CD14-positive monocyte (primary cell): ENCODE data around the gene SRCIN1. TPM values are rescaled to one million over a fixed set of nuclear protein-coding genes. Genes with fewer than 3 reads are reported as not detected.
A peak's percentile ranks its signal among the peaks of the same experiment; 100 is the strongest.

Experiments used
- DNase-seq, 3 donors: peaks; one replicate each; pipeline ENCODE4 v3.0.0-alpha.2; 2011 to 2022
- H2AFZ ChIP-seq: 2 replicates; pipeline ENCODE4 v1.6.0; 2012; ENCODE audit warnings: mild to moderate bottlenecking, low read depth, low read length, inconsistent platforms; ENCODE audit not compliant: insufficient read depth, poor library complexity, severe bottlenecking
- H3K27ac ChIP-seq, 2 donors: 1 replicate in 1 of 2; 2 replicates in 1 of 2; pipeline ENCODE4 v1.5.1; 2012 to 2013; ENCODE audit warnings: low read length in 2 of 2, control low read depth in 1 of 2, inconsistent platforms in 1 of 2, low read depth in 1 of 2, mild to moderate bottlenecking in 1 of 2
- H3K27me3 ChIP-seq, 2 donors: one replicate each; pipeline versions ENCODE4 v1.6.0 to v1.6.1; 2011 to 2013; ENCODE audit warnings: low read length in 2 of 2; ENCODE audit not compliant: control insufficient read depth in 2 of 2, insufficient read depth in 2 of 2
- H3K36me3 ChIP-seq, 2 donors: replicated peaks in 1 of 2; 1 replicate in 1 of 2; 2 replicates in 1 of 2; pipeline versions ENCODE4 v1.5.1 to v1.6.1; 2012 to 2013; ENCODE audit warnings: low read length in 2 of 2, control low read depth in 1 of 2, inconsistent platforms in 1 of 2, mild to moderate bottlenecking in 1 of 2; ENCODE audit not compliant: insufficient read depth in 2 of 2, control insufficient read depth in 1 of 2
- H3K4me1 ChIP-seq, 2 donors: 1 replicate in 1 of 2; 2 replicates in 1 of 2; pipeline versions ENCODE4 v1.5.1 to v1.6.1; 2012 to 2013; ENCODE audit warnings: low read length in 2 of 2, control low read depth in 1 of 2, inconsistent platforms in 1 of 2, mild to moderate bottlenecking in 1 of 2, moderate library complexity in 1 of 2; ENCODE audit not compliant: insufficient read depth in 2 of 2, control insufficient read depth in 1 of 2
- H3K4me2 ChIP-seq: replicated peaks from 2 replicates; pipeline ENCODE3; 2012; ENCODE audit warnings: low read length, moderate library complexity, mild to moderate bottlenecking; ENCODE audit not compliant: poor library complexity, severe bottlenecking; ENCODE audit errors: extremely low read depth
- H3K4me3 ChIP-seq, 3 experiments: fragments of 200-600 bp in 1 of 3; sonication (generic) in 1 of 3; replicated peaks in 1 of 3; 1 replicate in 2 of 3; 2 replicates in 1 of 3; pipeline ENCODE4 v1.5.1; 2011 to 2013; ENCODE audit warnings: low read length in 3 of 3, mild to moderate bottlenecking in 3 of 3, control low read depth in 2 of 3, low read depth in 2 of 3, inconsistent platforms in 1 of 3, moderate library complexity in 1 of 3
- H3K79me2 ChIP-seq: 2 replicates; pipeline ENCODE4 v1.6.0; 2012; ENCODE audit warnings: mild to moderate bottlenecking, control low read depth, inconsistent platforms, low read length, moderate library complexity; ENCODE audit not compliant: insufficient read depth
- H3K9ac ChIP-seq: 2 replicates; pipeline ENCODE4 v1.6.0; 2017; ENCODE audit warnings: low read length, mild to moderate bottlenecking; ENCODE audit not compliant: insufficient read depth, poor library complexity, severe bottlenecking
- H3K9me3 ChIP-seq, 2 donors: replicated peaks in 1 of 2; 1 replicate in 1 of 2; 2 replicates in 1 of 2; pipeline versions ENCODE4 v1.5.1 to v1.6.1; 2012 to 2013; ENCODE audit warnings: low read length in 2 of 2, control low read depth in 1 of 2; ENCODE audit not compliant: control insufficient read depth in 1 of 2, insufficient read depth in 1 of 2
- H4K20me1 ChIP-seq: 2 replicates; pipeline ENCODE4 v1.6.0; 2012; ENCODE audit warnings: mild to moderate bottlenecking, low read length, control low read depth, moderate library complexity; ENCODE audit not compliant: insufficient read depth
- H3K27ac Mint-ChIP-seq, 7 donors: one replicate each; pipeline ENCODE4 v1.8.0; 2020; ENCODE audit warnings: mild to moderate bottlenecking in 7 of 7, mixed read lengths in 7 of 7, moderate library complexity in 6 of 7, inconsistent platforms in 2 of 7
- H3K27me3 Mint-ChIP-seq, 3 donors: one replicate each; pipeline ENCODE4 v1.8.0; 2021 to 2022; ENCODE audit warnings: low read depth in 3 of 3, mild to moderate bottlenecking in 3 of 3, mixed read lengths in 3 of 3, moderate library complexity in 3 of 3, inconsistent platforms in 1 of 3
- H3K36me3 Mint-ChIP-seq, 2 donors: one replicate each; pipeline ENCODE4 v1.8.0; 2020; ENCODE audit warnings: mixed read lengths in 2 of 2, inconsistent platforms in 1 of 2, mild to moderate bottlenecking in 1 of 2
- H3K4me1 Mint-ChIP-seq: one replicate; pipeline ENCODE4 v1.8.0; 2020; ENCODE audit warnings: mild to moderate bottlenecking, mixed read lengths
- H3K4me3 Mint-ChIP-seq, 2 donors: one replicate each; pipeline ENCODE4 v1.8.0; 2020; ENCODE audit warnings: mild to moderate bottlenecking in 2 of 2, mixed read lengths in 2 of 2, moderate library complexity in 1 of 2
- H3K9me3 Mint-ChIP-seq, 7 donors: one replicate each; pipeline ENCODE4 v1.8.0; 2020 to 2022; ENCODE audit warnings: mixed read lengths in 7 of 7, mild to moderate bottlenecking in 6 of 7, moderate library complexity in 6 of 7, inconsistent platforms in 2 of 7
- WGBS: methylation state at CpG from one replicate; pipeline ENCODE4 v1.1.5; 2013; ENCODE audit warnings: missing lambda C conversion rate; ENCODE audit not compliant: insufficient coverage; 5-methylcytosine and 5-hydroxymethylcytosine counted together
- intact Hi-C, 2 donors: fragments of 100-400 bp; cut with micrococcal nuclease; formaldehyde crosslinking; loops; one replicate each; pipeline versions ENCODE4 v1.15.0 to v1.15.1; 2023
- polyA plus RNA-seq, 3 donors: library from polyadenylated mRNA; depleted of rRNA in 1 of 3; unstranded in 2 of 3; stranded (reverse) in 1 of 3; fragments of 300-500 nt in 2 of 3; fragments of >200 nt in 1 of 3; fragmentation: Illumina TruSeq in 2 of 3; gene quantifications; 1 replicate in 2 of 3; 2 replicates in 1 of 3; pipeline ENCODE4 v1.2.3, GENCODE V29; 2012 to 2021
- TF ChIP-seq, protein P1 (sequence below): fragments of 200-600 bp; IDR thresholded peaks from one replicate; pipeline ENCODE4 v1.8.0; 2022; ENCODE audit warnings: antibody characterized with exemption, mild to moderate bottlenecking

The SRCIN1 gene
- polyA plus RNA-seq, 3 donors, result 0.01 TPM; not detected in 2

DNA sequence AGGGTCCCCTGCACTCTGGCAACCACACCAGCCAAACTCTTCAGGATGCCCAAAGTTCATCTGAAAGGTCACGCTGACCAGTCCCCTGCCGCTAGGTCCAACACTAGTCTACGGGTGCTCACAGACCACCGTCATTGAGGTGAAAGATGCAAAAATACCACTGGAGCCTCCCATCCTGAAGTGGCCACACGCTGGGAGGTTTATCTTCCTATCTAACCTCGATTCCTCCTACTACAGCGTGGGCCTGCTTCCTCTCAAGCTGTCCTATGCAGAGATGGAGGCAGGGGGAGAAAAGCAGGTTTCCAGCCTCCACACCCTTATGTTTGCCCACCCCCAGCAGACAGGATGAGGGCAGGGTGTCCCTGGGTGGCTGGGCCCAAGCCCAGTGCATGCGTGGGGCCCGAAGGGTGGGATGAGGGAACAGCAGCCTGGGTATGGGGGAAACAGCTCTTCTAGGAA, 6.3 kb downstream of the SRCIN1 start:
- intact Hi-C loops, result no loop called here
- H3K4me3 Mint-ChIP-seq, result peak overlapping the region in 1 of 2 donors; percentile 41
- no peak overlapping the region for H3K4me2 ChIP-seq
- TF ChIP-seq, protein P1, sequence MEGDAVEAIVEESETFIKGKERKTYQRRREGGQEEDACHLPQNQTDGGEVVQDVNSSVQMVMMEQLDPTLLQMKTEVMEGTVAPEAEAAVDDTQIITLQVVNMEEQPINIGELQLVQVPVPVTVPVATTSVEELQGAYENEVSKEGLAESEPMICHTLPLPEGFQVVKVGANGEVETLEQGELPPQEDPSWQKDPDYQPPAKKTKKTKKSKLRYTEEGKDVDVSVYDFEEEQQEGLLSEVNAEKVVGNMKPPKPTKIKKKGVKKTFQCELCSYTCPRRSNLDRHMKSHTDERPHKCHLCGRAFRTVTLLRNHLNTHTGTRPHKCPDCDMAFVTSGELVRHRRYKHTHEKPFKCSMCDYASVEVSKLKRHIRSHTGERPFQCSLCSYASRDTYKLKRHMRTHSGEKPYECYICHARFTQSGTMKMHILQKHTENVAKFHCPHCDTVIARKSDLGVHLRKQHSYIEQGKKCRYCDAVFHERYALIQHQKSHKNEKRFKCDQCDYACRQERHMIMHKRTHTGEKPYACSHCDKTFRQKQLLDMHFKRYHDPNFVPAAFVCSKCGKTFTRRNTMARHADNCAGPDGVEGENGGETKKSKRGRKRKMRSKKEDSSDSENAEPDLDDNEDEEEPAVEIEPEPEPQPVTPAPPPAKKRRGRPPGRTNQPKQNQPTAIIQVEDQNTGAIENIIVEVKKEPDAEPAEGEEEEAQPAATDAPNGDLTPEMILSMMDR, result no peak
- H3K9me3 Mint-ChIP-seq, result peaks cover 0 to 25% (median 8%) of the 10 kb centered on the region in 7 donors
- H3K36me3 Mint-ChIP-seq, result no peaks in the 10 kb centered on the region
- H3K27ac ChIP-seq, result no peak overlapping the region
- no peak for DNase-seq
- no peak overlapping the region for H2AFZ ChIP-seq
- H3K9ac ChIP-seq, result no peak overlapping the region
- H3K4me3 ChIP-seq, result no peak overlapping the region
- H3K27me3 ChIP-seq, result peaks cover 83 to 100% of the 10 kb centered on the region in 2 donors
- peaks cover 0 to 15% of the 10 kb centered on the region in 2 donors for H3K9me3 ChIP-seq
- H3K36me3 ChIP-seq, result no peaks in the 10 kb centered on the region
- no peaks in the 10 kb centered on the region for H3K79me2 ChIP-seq
- peaks cover 5% of the 10 kb centered on the region for H4K20me1 ChIP-seq
- H3K27ac Mint-ChIP-seq, result no peak overlapping the region
- 50% methylated on average over 1 of the region's 9 CpGs for WGBS
- H3K4me1 Mint-ChIP-seq, result no peaks in the 10 kb centered on the region
- H3K27me3 Mint-ChIP-seq, result peaks cover 99 to 100% (median 100%) of the 10 kb centered on the region in 3 donors
- H3K4me1 ChIP-seq, result no peaks in the 10 kb centered on the region

GRCh38 chr17:38598995-38599394, 6.8 kb downstream of the SRCIN1 start:
- Histone ChIP-seq H3K9ac (no peak overlapping the region), H3K27me3 (peaks cover 83 to 100% of the 10 kb centered on the region in 2 donors), H3K27ac (no peak overlapping the region), H4K20me1 (peaks cover 6% of the 10 kb centered on the region), H3K9me3 (peaks cover 0 to 15% of the 10 kb centered on the region in 2 donors), H3K36me3 (no peaks in the 10 kb centered on the region), H3K4me3 (no peak overlapping the region), H3K79me2 (no peaks in the 10 kb centered on the region), H3K4me2 (no peak overlapping the region), H3K4me1 (no peaks in the 10 kb centered on the region), H2AFZ (no peak overlapping the region)
- Mint-ChIP-seq H3K36me3 (no peaks in the 10 kb centered on the region), H3K9me3 (peaks cover 0 to 24% (median 8%) of the 10 kb centered on the region in 7 donors), H3K4me3 (peak overlapping the region in 1 of 2 donors; percentile 41), H3K4me1 (no peaks in the 10 kb centered on the region), H3K27ac (no peak overlapping the region), H3K27me3 (peaks cover 99 to 100% (median 100%) of the 10 kb centered on the region in 3 donors)
- intact Hi-C loops, result no loop called here
- no peak for DNase-seq
- TF ChIP-seq, protein P1, result no peak
- WGBS, result 43% methylated on average over 1 of the region's 3 CpGs
